ENCODE data around the gene CD300C. TPM values are rescaled to one million over a fixed set of nuclear protein-coding genes. Genes with fewer than 3 reads are reported as not detected.

Gene CD300C
- total and polyA plus RNA-seq, 2 donors from 2014 or later: 0.34 to 4.2 TPM

DNA sequence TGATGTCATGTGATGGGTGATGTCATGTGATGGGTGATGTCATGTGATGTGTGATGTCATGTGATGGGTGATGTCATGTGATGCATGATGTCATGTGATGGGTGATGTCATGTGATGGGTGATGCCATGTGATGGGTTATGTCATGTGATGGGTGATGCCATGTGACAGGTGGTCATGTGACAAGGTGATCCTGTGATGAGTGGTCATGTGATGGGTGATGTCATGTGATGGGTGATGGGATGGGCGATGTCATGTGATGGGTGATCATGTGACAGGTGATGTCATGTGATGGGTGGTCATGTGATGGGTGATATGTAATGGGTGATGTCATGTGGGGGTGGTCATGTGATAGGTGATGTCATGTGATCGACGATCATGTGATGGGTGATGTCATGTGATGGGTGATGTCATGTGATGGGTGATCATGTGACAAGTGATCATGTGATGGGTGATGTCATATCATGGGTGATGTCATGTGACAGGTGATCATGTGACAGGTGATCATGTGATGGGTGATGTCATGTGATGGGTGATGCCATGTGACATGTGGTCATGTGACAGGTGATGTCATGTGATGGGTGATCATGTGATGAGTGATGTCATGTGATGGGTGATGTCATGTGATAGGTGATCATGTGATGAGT, 31.8 kb downstream of the CD300C start:
- Histone ChIP-seq H3K9ac (ENCODE audit: low read length in 3 of 3) (no peak overlapping the region), H3K9me3 (ENCODE audit: control insufficient read depth in 2 of 3, insufficient read depth in 1 of 3, low read length in 3 of 3) (peaks cover 0 to 7% (median 0%) of the 10 kb centered on the region in 3 donors), H3K27ac (ENCODE audit: low read depth in 2 of 2, low read length in 2 of 2) (no peak overlapping the region), H3K4me1 (ENCODE audit: control insufficient read depth in 2 of 3, insufficient read depth in 2 of 3, low read depth in 1 of 3, low read length in 3 of 3) (no peaks in the 10 kb centered on the region), H3K27me3 (ENCODE audit: control insufficient read depth, insufficient read depth, low read length) (no peaks in the 10 kb centered on the region), H3K36me3 (ENCODE audit: control insufficient read depth in 2 of 3, insufficient read depth in 3 of 3, low read length in 3 of 3) (no peaks in the 10 kb centered on the region), H3K4me3 (ENCODE audit: low read length in 3 of 3) (peak overlapping the region in 1 of 3 donors; percentile 12)
- TF ChIP-seq, protein P1, sequence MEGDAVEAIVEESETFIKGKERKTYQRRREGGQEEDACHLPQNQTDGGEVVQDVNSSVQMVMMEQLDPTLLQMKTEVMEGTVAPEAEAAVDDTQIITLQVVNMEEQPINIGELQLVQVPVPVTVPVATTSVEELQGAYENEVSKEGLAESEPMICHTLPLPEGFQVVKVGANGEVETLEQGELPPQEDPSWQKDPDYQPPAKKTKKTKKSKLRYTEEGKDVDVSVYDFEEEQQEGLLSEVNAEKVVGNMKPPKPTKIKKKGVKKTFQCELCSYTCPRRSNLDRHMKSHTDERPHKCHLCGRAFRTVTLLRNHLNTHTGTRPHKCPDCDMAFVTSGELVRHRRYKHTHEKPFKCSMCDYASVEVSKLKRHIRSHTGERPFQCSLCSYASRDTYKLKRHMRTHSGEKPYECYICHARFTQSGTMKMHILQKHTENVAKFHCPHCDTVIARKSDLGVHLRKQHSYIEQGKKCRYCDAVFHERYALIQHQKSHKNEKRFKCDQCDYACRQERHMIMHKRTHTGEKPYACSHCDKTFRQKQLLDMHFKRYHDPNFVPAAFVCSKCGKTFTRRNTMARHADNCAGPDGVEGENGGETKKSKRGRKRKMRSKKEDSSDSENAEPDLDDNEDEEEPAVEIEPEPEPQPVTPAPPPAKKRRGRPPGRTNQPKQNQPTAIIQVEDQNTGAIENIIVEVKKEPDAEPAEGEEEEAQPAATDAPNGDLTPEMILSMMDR (IDR thresholded peaks at IDR 0.05; ENCODE audit: borderline replicate concordance, extremely low read depth, insufficient read depth): no peak
- DNase-seq (peak in 4 of 5 donors; percentile 20 to 48 (median 41)), FAIRE-seq (no peak)
- intact Hi-C loops (cut with DNase I): no loop called here

DNA sequence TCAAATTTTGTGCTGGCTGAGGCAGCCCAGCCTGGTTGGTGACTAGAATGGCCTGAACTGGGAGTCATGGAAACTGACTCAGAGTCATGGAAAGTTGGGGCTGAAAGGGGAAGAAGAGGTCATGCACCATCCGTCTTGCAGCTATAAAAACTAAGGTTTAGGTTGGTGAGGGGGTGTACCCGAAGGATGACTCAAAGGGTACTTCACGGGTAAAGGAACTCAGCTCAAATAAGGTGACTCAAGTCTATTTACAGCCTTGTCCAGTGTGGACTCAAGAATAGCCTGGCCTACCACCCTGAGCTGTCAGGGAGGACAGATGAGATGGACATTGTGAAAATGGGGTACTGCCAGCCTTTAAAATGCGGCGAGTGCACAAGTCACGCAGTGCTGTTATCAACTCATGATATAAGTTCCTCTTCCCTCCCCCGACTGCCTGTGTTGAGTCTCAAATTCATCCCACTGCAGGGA, 33.3 kb downstream of the CD300C start:
- H3K27ac ChIP-seq (ENCODE audit: low read depth in 2 of 2, low read length in 2 of 2): no peak overlapping the region
- DNase-seq (peak in 1 of 5 donors; percentile 19), FAIRE-seq (no peak)

DNA sequence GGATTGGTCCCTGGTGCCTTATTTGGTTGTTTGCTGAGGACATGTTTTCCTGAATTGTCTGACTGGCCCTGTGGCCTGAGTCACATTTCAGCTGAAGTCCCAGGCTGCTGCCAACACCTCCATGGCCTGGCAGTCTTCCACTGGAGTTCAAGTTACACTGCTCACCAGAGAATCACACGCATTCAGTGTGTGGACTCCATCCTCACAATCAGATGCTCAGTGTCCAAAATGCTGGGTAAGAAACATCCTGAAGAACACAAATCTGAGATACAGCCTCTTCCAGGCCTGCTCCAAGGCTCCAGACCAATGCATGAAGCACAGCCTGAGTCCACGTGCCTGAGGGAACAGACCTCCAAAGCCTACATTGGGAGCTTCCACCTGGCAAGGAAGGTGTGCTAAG, 33.9 kb downstream of the CD300C start:
- H3K27ac ChIP-seq (ENCODE audit: low read depth in 2 of 2, low read length in 2 of 2): no peak overlapping the region
- no peak overlapping the region for H3K4me3 ChIP-seq (ENCODE audit: low read length in 3 of 3)
- FAIRE-seq: no peak
- intact Hi-C loops (cut with DNase I): no loop called here
- no peak overlapping the region for H3K9ac ChIP-seq (ENCODE audit: low read length in 3 of 3)
- peaks cover 0 to 7% (median 0%) of the 10 kb centered on the region in 3 donors for H3K9me3 ChIP-seq (ENCODE audit: control insufficient read depth in 2 of 3, insufficient read depth in 1 of 3, low read length in 3 of 3)
- H3K27me3 ChIP-seq (ENCODE audit: control insufficient read depth, insufficient read depth, low read length): no peaks in the 10 kb centered on the region
- H3K4me1 ChIP-seq (ENCODE audit: control insufficient read depth in 2 of 3, insufficient read depth in 2 of 3, low read depth in 1 of 3, low read length in 3 of 3): no peaks in the 10 kb centered on the region
- H3K36me3 ChIP-seq (ENCODE audit: control insufficient read depth in 2 of 3, insufficient read depth in 3 of 3, low read length in 3 of 3): no peaks in the 10 kb centered on the region
- TF ChIP-seq, protein P1 (IDR thresholded peaks at IDR 0.05; ENCODE audit: borderline replicate concordance, extremely low read depth, insufficient read depth): no peak
- no peak for DNase-seq

More for the DNA sequence above, 33.3 kb downstream of the CD300C start:
- no peak overlapping the region for H3K9ac ChIP-seq (ENCODE audit: low read length in 3 of 3)
- no peaks in the 10 kb centered on the region for H3K36me3 ChIP-seq (ENCODE audit: control insufficient read depth in 2 of 3, insufficient read depth in 3 of 3, low read length in 3 of 3)
- H3K27me3 ChIP-seq (ENCODE audit: control insufficient read depth, insufficient read depth, low read length): no peaks in the 10 kb centered on the region
- TF ChIP-seq, protein P1 (IDR thresholded peaks at IDR 0.05; ENCODE audit: borderline replicate concordance, extremely low read depth, insufficient read depth): no peak
- peaks cover 0 to 7% (median 0%) of the 10 kb centered on the region in 3 donors for H3K9me3 ChIP-seq (ENCODE audit: control insufficient read depth in 2 of 3, insufficient read depth in 1 of 3, low read length in 3 of 3)
- intact Hi-C loops (cut with DNase I): no loop called here
- H3K4me1 ChIP-seq (ENCODE audit: control insufficient read depth in 2 of 3, insufficient read depth in 2 of 3, low read depth in 1 of 3, low read length in 3 of 3): no peaks in the 10 kb centered on the region
- H3K4me3 ChIP-seq (ENCODE audit: low read length in 3 of 3): no peak overlapping the region
